Glomerular endothelial cell (primary cell): ENCODE data around the gene ZNF813. TPM values are rescaled to one million over a fixed set of nuclear protein-coding genes. Genes with fewer than 3 reads are reported as not detected.
A peak's percentile ranks its signal among the peaks of the same experiment; 100 is the strongest.
"Not testable (repeated sequence)": the region's sequence is repeated elsewhere in the genome, so short reads cannot be mapped to it uniquely, and the experiment has no call there.

Experiments used
- DNase-seq: peaks from one replicate; pipeline ENCODE4 v3.0.0-alpha.2; 2011; ENCODE audit warnings: low read depth, low spot score; ENCODE audit errors: extremely low read depth
- total RNA-seq: library from RNA; depleted of rRNA; stranded (reverse); fragments of >200 nt; gene quantifications from 2 replicates; pipeline ENCODE4 v1.2.3, GENCODE V29; 2015

Gene ZNF813
- total RNA-seq, 1 donor from 2014 or later, result 2.5 TPM

- not testable (repeated sequence) for DNase-seq
These were observed 7.9 kb downstream of the ZNF813 start for GRCh38 chr19:53475470-53475869.

- not testable (repeated sequence) for DNase-seq
These were observed 16.2 kb downstream of the ZNF813 start for GRCh38 chr19:53483751-53484150.

DNA sequence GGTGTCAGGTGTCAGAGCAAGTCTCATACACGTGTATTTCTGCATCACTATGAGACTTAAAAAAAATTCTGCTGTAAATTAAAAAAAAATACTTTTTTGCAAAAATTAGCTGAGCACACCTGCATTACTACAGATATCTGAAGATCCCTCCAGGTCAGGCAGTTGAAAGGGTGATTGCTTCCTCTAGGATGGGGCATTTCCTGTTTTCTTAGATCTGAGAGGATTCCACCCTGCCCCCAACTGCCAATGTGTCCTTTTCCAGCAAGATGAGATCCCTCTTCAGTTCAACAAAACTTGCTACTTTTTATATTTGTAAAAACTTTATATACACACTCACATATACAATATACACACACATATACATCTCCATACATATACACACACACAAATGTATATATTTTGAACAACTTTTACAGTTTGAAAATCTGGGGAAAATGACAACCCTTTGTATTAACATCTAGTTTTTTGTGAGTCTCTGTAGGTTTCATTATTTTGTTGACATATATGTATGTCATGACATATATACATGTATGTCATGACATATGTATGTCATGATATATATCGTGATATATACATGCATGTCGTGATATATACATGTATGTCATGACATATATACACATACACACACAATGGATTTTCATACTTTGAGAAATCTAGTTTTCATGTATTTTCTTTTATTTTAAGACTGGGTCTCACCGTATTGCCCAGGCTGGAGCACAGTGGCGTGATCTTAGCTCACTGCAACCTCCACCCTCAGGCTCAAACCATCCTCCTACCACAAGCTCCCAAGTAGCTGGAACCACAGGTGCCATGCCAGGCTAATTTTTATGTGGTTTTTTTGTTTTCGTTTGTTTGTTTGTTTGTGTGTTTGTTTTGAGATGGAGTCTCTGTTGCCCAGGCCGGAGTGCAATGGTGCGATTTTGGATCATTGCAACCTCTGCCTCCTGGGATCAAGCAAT lies 17.8 kb downstream of the ZNF813 start:
- DNase-seq, result no peak

DNA sequence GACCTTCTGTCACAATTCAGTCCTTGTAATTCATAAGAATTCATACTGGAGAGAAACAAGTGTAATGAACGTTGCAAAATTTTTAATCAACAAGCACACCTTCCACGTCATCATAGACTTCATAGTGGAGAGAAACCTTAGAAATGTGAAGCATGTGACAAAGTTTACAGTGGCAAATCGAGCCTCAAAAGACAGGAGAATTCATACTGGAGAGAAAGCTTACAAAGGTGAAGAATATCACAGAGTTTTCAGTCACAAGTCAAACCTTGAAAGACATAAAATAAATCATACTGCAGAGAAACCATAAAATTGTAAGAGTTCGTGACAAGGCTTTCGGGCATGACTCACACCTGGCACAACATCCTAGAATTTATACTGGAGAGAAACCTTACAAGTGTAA lies 24.6 kb downstream of the ZNF813 start:
- DNase-seq, result no peak

GRCh38 chr19:53497311-53498023 lies 29.9 kb downstream of the ZNF813 start:
- not testable (repeated sequence) for DNase-seq

DNA sequence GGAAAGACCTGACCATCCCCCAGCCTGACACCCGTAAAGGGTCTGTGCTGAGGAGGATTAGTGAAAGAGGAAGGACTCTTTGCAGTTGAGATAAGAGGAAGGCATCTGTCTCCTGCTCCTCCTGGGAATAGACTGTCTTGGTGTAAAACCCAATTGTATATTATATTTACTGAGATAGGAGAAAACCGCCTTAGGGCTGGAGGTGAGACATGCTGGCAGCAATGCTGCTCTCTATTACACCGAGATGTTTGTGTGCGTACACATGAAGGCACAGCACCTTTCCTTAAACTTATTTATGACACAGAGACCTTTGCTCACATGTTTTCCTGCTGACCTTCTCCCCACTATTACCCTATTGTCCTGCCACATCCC lies 30.5 kb downstream of the ZNF813 start:
- not testable (repeated sequence) for DNase-seq

- DNase-seq, result not testable (repeated sequence)
These were observed 35.6 kb downstream of the ZNF813 start for GRCh38 chr19:53503151-53503550.

DNA sequence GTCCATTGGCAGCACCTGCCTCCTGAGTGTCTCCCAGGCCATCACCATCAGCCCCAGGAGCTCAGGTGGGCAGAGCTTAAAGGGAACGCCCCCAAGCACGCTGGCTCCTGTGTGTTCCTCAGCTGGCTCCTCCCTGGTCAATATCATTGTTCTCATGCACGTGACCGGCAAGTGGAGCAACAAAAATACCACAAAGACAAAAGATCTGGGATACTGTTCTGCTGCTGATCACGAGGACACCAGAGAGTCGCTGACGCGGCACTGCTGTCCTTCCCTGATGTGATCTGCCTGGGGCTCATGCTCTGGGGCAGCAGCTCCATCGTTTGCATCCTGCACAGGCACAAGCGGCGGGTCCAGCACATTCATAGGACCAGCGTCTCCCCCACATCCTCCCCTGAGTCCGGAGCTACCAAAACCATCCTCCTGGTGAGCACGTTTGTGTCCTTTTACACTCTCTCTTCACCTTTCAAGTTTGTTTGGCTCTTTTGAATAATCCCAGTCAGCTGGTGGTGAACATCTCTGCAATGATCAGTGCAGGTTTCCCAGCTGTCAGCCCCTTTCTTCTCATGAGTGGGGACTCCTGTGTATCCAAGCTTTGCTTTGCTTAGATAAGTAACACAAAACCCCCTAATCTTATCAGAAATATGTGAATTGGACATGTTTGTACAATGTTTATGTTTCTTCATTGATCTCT lies 36.3 kb downstream of the ZNF813 start:
- not testable (repeated sequence) for DNase-seq

DNA sequence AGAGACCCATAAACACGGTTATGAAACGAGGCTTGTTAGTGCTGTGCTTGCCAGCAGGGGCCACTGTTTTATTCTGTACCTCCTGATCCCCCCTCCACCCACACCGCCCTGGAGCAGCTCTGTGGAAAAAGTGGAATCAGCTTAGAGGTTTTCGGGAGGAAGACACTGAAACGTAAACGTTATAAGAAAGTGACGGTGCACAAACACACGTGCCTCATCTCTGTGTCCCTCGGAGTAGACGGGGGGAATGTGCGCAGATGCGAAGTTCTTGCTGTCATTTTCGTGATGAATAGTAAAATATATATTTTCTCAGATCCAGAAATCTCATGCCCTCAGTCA lies 36.8 kb downstream of the ZNF813 start:
- not testable (repeated sequence) for DNase-seq

- DNase-seq, result no peak
These were observed 37.4 kb downstream of the ZNF813 start for GRCh38 chr19:53504885-53505284.

DNA sequence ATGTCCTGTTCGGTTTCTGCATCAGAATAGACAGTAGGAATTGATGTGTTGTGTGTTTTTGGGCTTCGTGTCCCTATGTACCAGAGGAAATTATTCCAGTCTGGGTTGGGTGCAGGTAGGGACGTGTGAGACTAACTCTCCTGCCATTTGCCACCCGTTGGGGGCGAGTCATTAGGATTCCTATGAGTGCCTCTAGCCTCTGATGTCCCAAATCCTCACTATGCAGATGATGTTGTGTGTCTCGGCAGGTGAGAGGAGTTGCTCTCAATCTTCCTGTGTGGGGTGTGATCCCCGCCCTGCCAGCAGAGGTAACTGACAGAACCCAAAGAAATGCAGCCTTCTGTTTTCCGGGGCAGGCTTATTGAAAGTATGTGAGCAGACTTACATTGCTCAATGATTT lies 39.2 kb downstream of the ZNF813 start:
- DNase-seq, result no peak

GRCh38 chr19:53507523-53508442 lies 40.2 kb downstream of the ZNF813 start:
- DNase-seq, result no peak

- DNase-seq, result no peak
These were observed 41.9 kb downstream of the ZNF813 start for GRCh38 chr19:53509443-53509842.

- no peak for DNase-seq
These were observed 42.3 kb downstream of the ZNF813 start for GRCh38 chr19:53509845-53510244.

DNA sequence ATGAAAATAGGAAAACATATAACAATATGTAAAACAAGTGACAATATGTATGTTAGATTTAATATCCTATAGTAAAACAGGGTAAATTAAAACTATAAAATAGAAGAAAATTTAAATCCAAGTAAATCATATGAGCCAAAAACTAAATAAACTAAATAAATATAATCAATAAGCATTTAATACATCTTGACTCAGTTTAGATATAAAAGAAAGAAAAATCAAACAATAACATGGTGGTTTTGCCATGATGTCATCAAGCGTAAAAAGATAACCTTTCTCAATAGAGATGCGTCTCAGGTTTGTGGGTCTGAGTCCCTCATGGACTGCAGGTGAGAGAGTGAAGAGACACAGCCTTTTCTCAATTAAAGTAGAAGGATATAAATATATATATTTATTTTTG lies 43.8 kb downstream of the ZNF813 start:
- no peak for DNase-seq

- DNase-seq, result peak; percentile 44
These were observed 44.4 kb downstream of the ZNF813 start for GRCh38 chr19:53511933-53512374.

- DNase-seq, result not testable (repeated sequence)
These were observed 47.5 kb downstream of the ZNF813 start for GRCh38 chr19:53515047-53515446.

GRCh38 chr19:53517114-53517741 lies 49.7 kb downstream of the ZNF813 start:
- no peak for DNase-seq

DNA sequence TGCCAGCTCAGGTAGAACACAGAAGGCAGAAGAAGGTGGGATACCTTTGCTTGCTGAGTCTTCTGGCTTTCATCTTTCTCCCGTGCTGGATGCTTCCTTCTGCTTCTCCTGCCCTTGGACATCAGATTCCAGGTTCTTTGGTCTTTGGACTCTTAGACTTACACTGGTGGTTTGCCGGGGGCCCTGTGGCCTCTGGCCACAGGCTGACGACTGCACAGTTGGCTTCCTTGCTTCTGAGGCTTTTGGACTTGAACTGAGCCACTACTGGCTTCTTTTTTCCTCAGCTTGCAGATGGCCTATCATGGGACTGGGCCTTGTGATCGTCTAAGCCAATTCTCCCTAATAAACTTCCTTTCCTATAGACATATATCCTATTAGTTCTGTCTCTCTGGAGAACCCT lies 50.6 kb downstream of the ZNF813 start:
- DNase-seq, result no peak

DNA sequence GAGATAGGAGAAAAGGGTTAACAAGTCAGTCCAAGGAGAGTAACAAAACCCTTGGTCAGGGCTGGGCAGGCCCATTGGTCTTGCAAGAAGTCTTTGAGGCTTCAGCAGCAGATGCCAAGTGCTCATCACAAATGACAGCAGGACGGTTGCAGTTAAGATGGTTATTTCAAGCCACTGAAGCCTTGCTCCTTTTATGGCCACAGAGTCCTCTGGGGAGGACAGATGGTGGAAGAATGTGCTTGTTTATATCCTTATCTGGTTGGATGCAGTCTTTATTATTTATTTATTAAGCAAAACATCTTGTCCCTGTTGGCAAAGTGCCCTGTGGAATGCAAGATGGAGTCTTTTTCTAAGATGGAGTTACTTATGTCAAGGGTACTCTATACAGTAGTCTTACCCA lies 51.2 kb downstream of the ZNF813 start:
- no peak for DNase-seq
